GM20000 (cell line): ENCODE results near the gene CD109.
"Not testable (repeated sequence)": the region's sequence is repeated elsewhere in the genome, so short reads cannot be mapped to it uniquely, and the experiment has no call there.

Source experiments
- DNase-seq: peaks from one replicate; pipeline ENCODE4 v3.0.0; 2012; ENCODE audit warnings: low spot score
- TF ChIP-seq, protein P1 (sequence below): IDR thresholded peaks from 2 replicates; pipeline ENCODE4 v1.5.1; 2012; ENCODE audit warnings: mild to moderate bottlenecking, control low read depth; ENCODE audit errors: extremely low read depth, missing control alignments

The CD109 gene

DNA sequence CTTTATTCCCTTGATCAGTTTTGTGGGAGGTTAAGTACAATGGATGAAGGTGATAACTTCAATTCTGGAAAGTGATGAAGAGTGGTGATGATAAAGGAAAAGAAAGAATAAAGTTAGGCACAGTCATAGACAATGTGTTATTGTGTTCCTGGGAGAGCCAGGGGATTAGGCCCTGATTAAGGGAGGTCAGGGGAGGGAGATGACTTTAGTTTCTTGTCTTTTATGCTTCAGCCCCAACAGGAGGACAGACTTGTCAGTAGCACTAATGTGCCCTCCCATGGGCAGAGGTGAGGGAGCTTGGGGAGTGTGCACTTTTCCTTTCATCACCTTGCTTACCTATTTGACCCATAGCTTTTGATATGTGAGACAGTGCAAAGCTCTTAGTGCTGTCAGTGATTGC is 115.7 kb downstream of the CD109 start:
- TF ChIP-seq, protein P1, sequence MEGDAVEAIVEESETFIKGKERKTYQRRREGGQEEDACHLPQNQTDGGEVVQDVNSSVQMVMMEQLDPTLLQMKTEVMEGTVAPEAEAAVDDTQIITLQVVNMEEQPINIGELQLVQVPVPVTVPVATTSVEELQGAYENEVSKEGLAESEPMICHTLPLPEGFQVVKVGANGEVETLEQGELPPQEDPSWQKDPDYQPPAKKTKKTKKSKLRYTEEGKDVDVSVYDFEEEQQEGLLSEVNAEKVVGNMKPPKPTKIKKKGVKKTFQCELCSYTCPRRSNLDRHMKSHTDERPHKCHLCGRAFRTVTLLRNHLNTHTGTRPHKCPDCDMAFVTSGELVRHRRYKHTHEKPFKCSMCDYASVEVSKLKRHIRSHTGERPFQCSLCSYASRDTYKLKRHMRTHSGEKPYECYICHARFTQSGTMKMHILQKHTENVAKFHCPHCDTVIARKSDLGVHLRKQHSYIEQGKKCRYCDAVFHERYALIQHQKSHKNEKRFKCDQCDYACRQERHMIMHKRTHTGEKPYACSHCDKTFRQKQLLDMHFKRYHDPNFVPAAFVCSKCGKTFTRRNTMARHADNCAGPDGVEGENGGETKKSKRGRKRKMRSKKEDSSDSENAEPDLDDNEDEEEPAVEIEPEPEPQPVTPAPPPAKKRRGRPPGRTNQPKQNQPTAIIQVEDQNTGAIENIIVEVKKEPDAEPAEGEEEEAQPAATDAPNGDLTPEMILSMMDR: no peak
- no peak for DNase-seq

- TF ChIP-seq, protein P1: no peak
- DNase-seq: no peak
These were observed 121.2 kb downstream of the CD109 start for GRCh38 chr6:73817253-73817652.

DNA sequence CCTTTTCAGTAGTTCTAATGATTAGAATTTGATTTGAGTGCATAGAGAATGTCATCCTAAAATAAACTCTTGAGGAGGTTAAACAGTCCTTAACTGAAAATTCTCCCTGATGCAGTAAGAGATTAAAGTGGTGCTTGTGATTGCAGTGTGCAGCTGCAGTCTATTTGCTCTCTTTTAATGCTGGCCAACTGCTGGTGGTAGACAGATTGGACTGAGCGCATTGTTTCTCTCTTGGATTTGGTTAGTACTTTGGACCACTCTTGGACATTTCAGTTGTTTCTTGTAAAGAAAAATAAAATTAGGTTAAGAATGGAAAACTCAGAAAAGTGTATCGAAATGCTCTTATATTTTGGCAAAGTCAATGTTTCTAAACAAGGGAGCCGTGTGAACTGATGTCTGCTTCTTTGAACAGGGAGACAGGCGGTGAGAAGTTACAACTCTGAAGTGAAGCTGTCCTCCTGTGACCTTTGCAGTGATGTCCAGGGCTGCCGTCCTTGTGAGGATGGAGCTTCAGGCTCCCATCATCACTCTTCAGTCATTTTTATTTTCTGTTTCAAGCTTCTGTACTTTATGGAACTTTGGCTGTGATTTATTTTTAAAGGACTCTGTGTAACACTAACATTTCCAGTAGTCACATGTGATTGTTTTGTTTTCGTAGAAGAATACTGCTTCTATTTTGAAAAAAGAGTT is 127.2 kb downstream of the CD109 start:
- DNase-seq: no peak
- TF ChIP-seq, protein P1: no peak

GRCh38 chr6:73823832-73824231 is 127.8 kb downstream of the CD109 start:
- TF ChIP-seq, protein P1: no peak
- no peak for DNase-seq

GRCh38 chr6:73826571-73826970 is 130.6 kb downstream of the CD109 start:
- TF ChIP-seq, protein P1: no peak
- no peak for DNase-seq

DNA sequence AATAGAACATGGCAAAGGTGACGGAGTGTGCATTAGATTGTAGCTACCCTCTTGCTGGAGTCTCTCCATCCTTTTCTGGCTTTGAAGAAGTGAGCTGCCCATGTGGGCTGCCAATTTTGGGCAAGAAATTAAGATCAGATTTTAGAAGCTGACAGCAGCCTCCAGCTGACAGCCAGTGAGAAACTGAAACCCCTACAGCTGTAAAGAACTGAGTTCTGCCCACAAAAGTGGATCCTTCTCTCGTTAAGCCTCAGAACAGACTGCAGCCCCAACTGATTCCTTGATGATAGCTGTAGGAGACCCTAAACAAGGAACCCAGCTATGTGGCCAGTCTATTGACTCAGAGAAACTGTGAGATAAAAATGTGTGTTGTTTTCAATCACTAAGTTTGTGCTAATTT is 134.1 kb downstream of the CD109 start:
- DNase-seq: no peak
- TF ChIP-seq, protein P1: no peak

DNA sequence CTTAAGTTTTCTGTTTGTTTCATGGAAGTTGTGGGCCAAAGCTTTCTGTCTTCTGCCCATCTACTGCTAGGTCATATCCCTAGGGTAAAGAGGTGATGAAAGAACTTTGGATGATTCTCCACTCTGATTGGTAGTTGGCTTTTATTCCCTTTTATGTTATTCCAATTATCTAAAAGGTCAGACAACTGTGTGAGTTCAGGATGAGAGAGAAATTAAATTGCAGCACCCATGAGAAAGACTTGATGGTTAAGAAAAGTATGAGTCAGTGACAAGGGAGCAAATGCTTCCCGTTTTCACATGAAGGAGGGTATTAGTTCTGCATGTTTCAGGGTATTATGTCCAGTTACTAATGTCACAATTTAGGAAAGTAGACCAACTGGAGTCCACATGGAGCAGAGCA is 136.3 kb downstream of the CD109 start:
- TF ChIP-seq, protein P1: no peak
- DNase-seq: no peak

DNA sequence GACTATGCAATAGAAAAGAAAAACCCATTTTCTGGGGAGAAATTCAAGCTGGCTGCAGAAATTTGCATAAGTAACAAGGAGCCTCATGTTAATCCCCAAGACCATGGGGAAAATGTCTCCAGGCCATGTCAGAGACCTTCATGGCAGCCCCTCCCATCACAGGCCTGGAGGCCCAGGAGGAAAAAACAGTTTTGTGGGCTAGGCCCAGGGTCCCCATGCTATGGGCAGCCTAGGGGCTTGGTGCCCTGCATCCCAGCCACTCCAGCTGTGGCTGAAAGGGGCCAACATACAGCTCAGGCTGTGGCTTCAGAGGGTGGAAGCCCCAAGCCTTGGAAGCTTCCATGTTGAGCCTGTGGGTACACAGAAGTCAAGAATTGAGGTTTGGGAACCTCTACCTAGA is 148.7 kb downstream of the CD109 start:
- DNase-seq: not testable (repeated sequence)

- DNase-seq: not testable (repeated sequence)
These were observed 155.0 kb downstream of the CD109 start for GRCh38 chr6:73851048-73851447.
